Loucy (cell line): ENCODE results near the gene OR4K1.
"Not testable (repeated sequence)": the region's sequence is repeated elsewhere in the genome, so short reads cannot be mapped to it uniquely, and the experiment has no call there.

ENCODE experiments used
- H2AFZ ChIP-seq: fragments of 200-600 bp; sonication (generic); 2 replicates; pipeline ENCODE4 v1.6.0; 2016; ENCODE audit warnings: antibody characterized with exemption, mild to moderate bottlenecking, low read length, moderate library complexity
- H3F3A ChIP-seq: fragments of 200-600 bp; 2 replicates; pipeline ENCODE4 v1.6.0; 2016; ENCODE audit warnings: antibody characterized with exemption, low read depth, mild to moderate bottlenecking
- H3K27me3 ChIP-seq: fragments of 200-600 bp; sonication (generic); 2 replicates; pipeline ENCODE4 v1.6.1; 2014; ENCODE audit warnings: low read length, mild to moderate bottlenecking; ENCODE audit not compliant: insufficient read depth, poor library complexity, severe bottlenecking
- H3K36me3 ChIP-seq: fragments of 200-600 bp; sonication (generic); 2 replicates; pipeline ENCODE4 v1.6.1; 2016; ENCODE audit warnings: low read length; ENCODE audit not compliant: insufficient read depth
- H3K4me1 ChIP-seq: fragments of 200-600 bp; sonication (generic); 2 replicates; pipeline ENCODE4 v1.5.1; 2014; ENCODE audit warnings: low read length, mild to moderate bottlenecking; ENCODE audit not compliant: insufficient read depth, poor library complexity, severe bottlenecking
- H3K4me2 ChIP-seq: fragments of 200-600 bp; sonication (generic); 2 replicates; pipeline ENCODE4 v1.6.0; 2014; ENCODE audit warnings: antibody characterized with exemption, low read length, low read depth, mild to moderate bottlenecking; ENCODE audit not compliant: poor library complexity, severe bottlenecking
- H3K4me3 ChIP-seq: fragments of 200-600 bp; sonication (generic); 2 replicates; pipeline ENCODE4 v1.5.1; 2014; ENCODE audit warnings: low read length, mild to moderate bottlenecking, mixed read lengths; ENCODE audit not compliant: poor library complexity, severe bottlenecking
- H3K79me2 ChIP-seq: fragments of 200-600 bp; sonication (generic); 2 replicates; pipeline ENCODE4 v1.6.1; 2014; ENCODE audit warnings: low read length; ENCODE audit not compliant: insufficient read depth
- H3K9ac ChIP-seq: fragments of 200-600 bp; sonication (generic); 2 replicates; pipeline ENCODE4 v1.6.0; 2014; ENCODE audit warnings: mild to moderate bottlenecking, low read depth, low read length, moderate library complexity; ENCODE audit not compliant: poor library complexity, severe bottlenecking
- H3K9me2 ChIP-seq: fragments of 200-600 bp; sonication (generic); replicated peaks from 2 replicates; pipeline ENCODE4 v1.6.1; 2016; ENCODE audit warnings: low read depth, low read length, mixed read lengths
- H3K9me3 ChIP-seq: fragments of 200-600 bp; sonication (generic); 2 replicates; pipeline ENCODE4 v1.6.1; 2014; ENCODE audit warnings: mild to moderate bottlenecking, antibody characterized with exemption, low read length, low read depth; ENCODE audit not compliant: insufficient read depth
- H4K20me1 ChIP-seq: fragments of 200-600 bp; sonication (generic); 2 replicates; pipeline ENCODE4 v1.6.0; 2014; ENCODE audit warnings: antibody characterized with exemption, low read length, mild to moderate bottlenecking; ENCODE audit not compliant: insufficient read depth, poor library complexity, severe bottlenecking
- CTCF ChIP-seq: fragments of 200-600 bp; sonication (generic); conservative IDR thresholded peaks from 2 replicates; pipeline ENCODE4 v1.5.1; 2014; ENCODE audit warnings: mild to moderate bottlenecking, antibody characterized with exemption, low read length
- EZH2phosphoT487 ChIP-seq: fragments of 200-600 bp; IDR thresholded peaks from 2 replicates; pipeline ENCODE4 v1.6.1; 2018; ENCODE audit warnings: antibody characterized with exemption, mild to moderate bottlenecking, moderate library complexity, borderline replicate concordance

Gene OR4K1

GRCh38 chr14:19949218-19949617 lies 18.5 kb downstream of the OR4K1 start:
- Histone ChIP-seq H3K9me3 (no peaks in the 10 kb centered on the region), H3K36me3 (no peaks in the 10 kb centered on the region), H3K79me2 (no peaks in the 10 kb centered on the region), H4K20me1 (no peaks in the 10 kb centered on the region), H3K9ac (no peak overlapping the region), H3K9me2 (no peaks in the 10 kb centered on the region; the same call in 1 of the 2 replicates), H2AFZ (no peak overlapping the region), H3F3A (no peaks in the 10 kb centered on the region), H3K27me3 (no peaks in the 10 kb centered on the region), H3K4me3 (no peak overlapping the region), H3K4me2 (no peak overlapping the region), H3K4me1 (no peaks in the 10 kb centered on the region)
- no peak for TF ChIP-seq EZH2phosphoT487
- TF ChIP-seq CTCF, result no peak

DNA sequence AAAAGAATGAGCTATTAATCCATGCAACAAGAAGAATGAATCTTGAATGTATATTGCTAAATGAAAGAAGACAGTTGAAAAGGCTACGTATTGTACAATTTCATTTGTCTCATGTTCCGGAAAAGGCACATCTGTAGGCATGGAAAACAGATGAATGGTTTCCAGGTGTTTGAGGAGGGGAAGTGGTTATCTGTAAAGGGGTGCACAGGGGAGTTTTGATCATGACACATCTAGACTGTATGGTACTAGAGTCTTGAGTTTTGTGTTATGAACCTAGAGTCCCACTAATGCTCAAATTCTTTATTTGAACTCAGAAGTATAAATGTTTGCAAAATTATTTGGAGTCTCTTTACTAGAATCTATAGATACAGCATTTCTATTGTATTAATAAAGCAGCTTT lies 39.0 kb downstream of the OR4K1 start:
- H4K20me1 ChIP-seq, H3K36me3 ChIP-seq, H3K4me1 ChIP-seq, H3K9ac ChIP-seq, H3K27me3 ChIP-seq, H3F3A ChIP-seq, H2AFZ ChIP-seq, H3K9me3 ChIP-seq, H3K79me2 ChIP-seq, H3K9me2 ChIP-seq, H3K4me2 ChIP-seq, H3K4me3 ChIP-seq: not testable (repeated sequence)

GRCh38 chr14:19974844-19975243 lies 44.1 kb downstream of the OR4K1 start:
- H3K36me3 ChIP-seq, result no peaks in the 10 kb centered on the region
- no peaks in the 10 kb centered on the region for H3K27me3 ChIP-seq
- H2AFZ ChIP-seq, result no peak overlapping the region
- TF ChIP-seq CTCF (no peak), EZH2phosphoT487 (no peak)
- no peak overlapping the region for H3K4me3 ChIP-seq
- H4K20me1 ChIP-seq, result no peaks in the 10 kb centered on the region
- no peaks in the 10 kb centered on the region for H3K9me2 ChIP-seq
- no peaks in the 10 kb centered on the region for H3F3A ChIP-seq
- no peaks in the 10 kb centered on the region for H3K79me2 ChIP-seq
- no peak overlapping the region for H3K9ac ChIP-seq
- H3K4me2 ChIP-seq, result peak overlapping the region; percentile 29
- H3K9me3 ChIP-seq, result no peaks in the 10 kb centered on the region
- peaks cover 8% of the 10 kb centered on the region for H3K4me1 ChIP-seq

DNA sequence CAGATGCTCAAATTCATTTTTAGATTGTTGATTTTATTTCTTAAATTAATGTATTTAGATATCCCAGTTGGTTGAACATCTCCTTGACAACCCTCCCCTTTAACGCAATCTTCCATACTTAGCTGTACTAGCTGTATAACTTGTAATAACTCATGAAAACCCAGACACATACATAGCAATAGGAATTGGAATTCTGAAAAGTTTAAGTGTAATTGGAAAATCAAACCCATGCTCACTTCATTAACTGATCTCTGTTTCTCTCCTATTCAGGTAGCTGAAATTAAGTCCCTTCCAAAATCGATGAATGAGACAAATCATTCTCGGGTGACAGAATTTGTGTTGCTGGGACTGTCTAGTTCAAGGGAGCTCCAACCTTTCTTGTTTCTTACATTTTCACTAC lies 44.6 kb downstream of the OR4K1 start, which contains the start of gene OR4K15:
OR4K15 (plus strand) TSS at position 301 of the 400 bp plus-strand sequence; CDS start at position 301, 0 bp downstream.
- H3K27me3 ChIP-seq, result no peaks in the 10 kb centered on the region
- H3K9me2 ChIP-seq, result no peaks in the 10 kb centered on the region
- no peaks in the 10 kb centered on the region for H3K79me2 ChIP-seq
- H3K9ac ChIP-seq, result no peak within 1 kb of the TSS
- no peak within 1 kb of the TSS for H2AFZ ChIP-seq
- H3K9me3 ChIP-seq, result no peaks in the 10 kb centered on the region
- H3K36me3 ChIP-seq, result no peaks in the 10 kb centered on the region
- no peak within 1 kb of the TSS for H3K4me3 ChIP-seq
- H4K20me1 ChIP-seq, result no peaks in the 10 kb centered on the region
- peaks cover 8% of the 10 kb centered on the region for H3K4me1 ChIP-seq
- no peak for TF ChIP-seq EZH2phosphoT487
- TF ChIP-seq CTCF, result no peak
- peak within 1 kb of the TSS; percentile 29 for H3K4me2 ChIP-seq
- H3F3A ChIP-seq, result no peaks in the 10 kb centered on the region
